Measurements from ENCODE around the gene DEXI.

- TF ChIP-seq CTCF (IDR thresholded peaks at IDR 0.05) (no peak), POLR2AphosphoS5 (IDR thresholded peaks at IDR 0.05) (no peak), POLR2A (IDR thresholded peaks at IDR 0.05) (no peak)
Measured at GRCh38 chr16:10922328-10923145, 19.7 kb downstream of the DEXI start.
